ENCODE data around the gene KPTN.

The KPTN gene

DNA sequence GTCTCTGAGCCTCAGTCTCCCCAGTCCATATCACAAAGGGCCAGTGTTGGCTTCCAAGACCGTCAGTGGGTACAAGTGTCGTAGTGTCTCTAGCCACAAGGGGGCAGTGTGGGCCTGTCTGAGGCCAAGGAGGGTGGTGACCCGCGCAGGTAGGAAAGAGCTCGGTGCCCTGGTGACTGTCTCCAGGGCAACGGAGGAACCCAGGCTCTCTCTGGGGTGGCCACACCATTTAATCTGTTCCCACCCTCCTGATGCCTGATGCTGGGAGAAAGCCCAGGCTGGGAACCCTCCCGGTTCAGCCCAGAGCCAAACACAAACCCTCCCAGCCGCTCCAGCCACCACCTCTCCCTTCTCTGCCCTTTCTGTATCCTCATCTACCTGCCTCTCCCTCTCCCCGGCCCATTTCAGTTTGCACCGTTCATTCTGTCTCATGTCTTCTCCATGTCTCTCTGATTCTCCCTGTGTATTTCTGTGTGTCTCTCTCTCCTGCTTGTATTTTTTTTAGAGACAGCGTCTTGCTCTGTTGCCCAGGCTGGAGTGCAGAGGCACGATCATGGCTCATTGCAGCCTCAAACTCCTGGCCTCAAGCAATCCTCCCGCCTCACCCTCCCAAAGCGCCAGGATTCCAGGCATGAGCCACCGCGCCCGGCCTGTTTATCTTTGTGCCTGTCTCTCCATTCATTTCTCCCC is 47.2 kb downstream of the KPTN start:
- H3K27me3 ChIP-seq (replicated peaks; ENCODE audit: insufficient read depth, low read length), result peaks cover 64% of the 10 kb centered on the region
- H3K4me2 ChIP-seq (ENCODE audit: low read depth, low read length), result no peak overlapping the region
- H4K20me1 ChIP-seq (ENCODE audit: insufficient read depth, low read length), result no peaks in the 10 kb centered on the region
- H3K9me3 ChIP-seq (replicated peaks; ENCODE audit: insufficient read depth, low read length), result no peaks in the 10 kb centered on the region
- H3K27ac ChIP-seq (ENCODE audit: low read length), result no peak overlapping the region
- no peaks in the 10 kb centered on the region for H3K36me3 ChIP-seq (replicated peaks; ENCODE audit: insufficient read depth, low read length)
- H3K79me2 ChIP-seq (ENCODE audit: low read length), result no peaks in the 10 kb centered on the region
- H3K9me2 ChIP-seq (replicated peaks; ENCODE audit: insufficient read depth, low read length), result no peaks in the 10 kb centered on the region
- peaks cover 15% of the 10 kb centered on the region for H3K4me1 ChIP-seq (ENCODE audit: low read length)
- H2AFZ ChIP-seq (ENCODE audit: low read length), result no peak overlapping the region
- no peak overlapping the region for H3K9ac ChIP-seq (ENCODE audit: low read length)
- no peak overlapping the region for H3K4me3 ChIP-seq (ENCODE audit: low read length)
- TF ChIP-seq EZH2phosphoT487 (IDR thresholded peaks at IDR 0.05; ENCODE audit: low read length) (no peak), EZH2 (optimal IDR thresholded peaks at IDR 0.05; ENCODE audit: low read depth, low read length) (no peak)
- TF ChIP-seq, protein P1, sequence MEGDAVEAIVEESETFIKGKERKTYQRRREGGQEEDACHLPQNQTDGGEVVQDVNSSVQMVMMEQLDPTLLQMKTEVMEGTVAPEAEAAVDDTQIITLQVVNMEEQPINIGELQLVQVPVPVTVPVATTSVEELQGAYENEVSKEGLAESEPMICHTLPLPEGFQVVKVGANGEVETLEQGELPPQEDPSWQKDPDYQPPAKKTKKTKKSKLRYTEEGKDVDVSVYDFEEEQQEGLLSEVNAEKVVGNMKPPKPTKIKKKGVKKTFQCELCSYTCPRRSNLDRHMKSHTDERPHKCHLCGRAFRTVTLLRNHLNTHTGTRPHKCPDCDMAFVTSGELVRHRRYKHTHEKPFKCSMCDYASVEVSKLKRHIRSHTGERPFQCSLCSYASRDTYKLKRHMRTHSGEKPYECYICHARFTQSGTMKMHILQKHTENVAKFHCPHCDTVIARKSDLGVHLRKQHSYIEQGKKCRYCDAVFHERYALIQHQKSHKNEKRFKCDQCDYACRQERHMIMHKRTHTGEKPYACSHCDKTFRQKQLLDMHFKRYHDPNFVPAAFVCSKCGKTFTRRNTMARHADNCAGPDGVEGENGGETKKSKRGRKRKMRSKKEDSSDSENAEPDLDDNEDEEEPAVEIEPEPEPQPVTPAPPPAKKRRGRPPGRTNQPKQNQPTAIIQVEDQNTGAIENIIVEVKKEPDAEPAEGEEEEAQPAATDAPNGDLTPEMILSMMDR (IDR thresholded peaks at IDR 0.05; ENCODE audit: low read length), result peak; percentile 94
- H3F3A ChIP-seq (ENCODE audit: insufficient read depth, low read length), result peaks cover 12% of the 10 kb centered on the region
- peak; percentile 70 for DNase-seq

DNA sequence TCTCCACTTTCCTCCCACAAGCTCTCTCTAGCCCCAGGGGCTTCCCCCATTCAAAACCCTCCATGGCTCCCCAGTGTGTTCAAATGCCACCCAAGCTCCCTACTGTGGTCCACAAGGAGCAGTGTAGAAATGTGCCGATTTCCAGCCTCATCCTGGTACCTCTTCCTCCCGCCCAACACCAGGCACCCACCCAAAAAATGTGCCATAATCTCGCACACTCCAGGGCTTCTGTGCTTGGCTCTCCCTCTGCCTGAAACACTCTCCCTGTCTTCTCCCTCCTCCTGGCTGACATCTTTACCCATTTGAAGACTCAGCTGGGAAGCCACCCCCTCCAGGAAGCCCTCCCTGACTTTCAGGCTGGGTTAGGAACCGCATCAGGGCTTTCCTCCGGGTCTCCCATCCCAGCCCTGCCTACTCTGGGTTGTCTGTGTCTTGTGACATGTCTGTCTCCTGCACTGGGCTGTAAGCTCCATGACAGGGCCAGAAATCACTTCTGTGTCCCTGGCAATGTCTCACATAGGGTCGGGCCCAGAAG is 48.1 kb downstream of the KPTN start:
- H3K27me3 ChIP-seq (replicated peaks; ENCODE audit: insufficient read depth, low read length), result peaks cover 65% of the 10 kb centered on the region
- H3K4me2 ChIP-seq (ENCODE audit: low read depth, low read length), result peak overlapping the region; percentile 33; the same call in 1 of the 2 replicates
- H2AFZ ChIP-seq (ENCODE audit: low read length), result no peak overlapping the region
- no peak overlapping the region for H3K9ac ChIP-seq (ENCODE audit: low read length)
- TF ChIP-seq EZH2 (optimal IDR thresholded peaks at IDR 0.05; ENCODE audit: low read depth, low read length), result no peak
- TF ChIP-seq, protein P1 (IDR thresholded peaks at IDR 0.05; ENCODE audit: low read length), result no peak
- no peak for TF ChIP-seq EZH2phosphoT487 (IDR thresholded peaks at IDR 0.05; ENCODE audit: low read length)
- H3K9me2 ChIP-seq (replicated peaks; ENCODE audit: insufficient read depth, low read length), result no peaks in the 10 kb centered on the region
- H3K9me3 ChIP-seq (replicated peaks; ENCODE audit: insufficient read depth, low read length), result no peaks in the 10 kb centered on the region
- H3K27ac ChIP-seq (ENCODE audit: low read length), result no peak overlapping the region
- H4K20me1 ChIP-seq (ENCODE audit: insufficient read depth, low read length), result no peaks in the 10 kb centered on the region
- H3F3A ChIP-seq (ENCODE audit: insufficient read depth, low read length), result peaks cover 12% of the 10 kb centered on the region
- no peak overlapping the region for H3K4me3 ChIP-seq (ENCODE audit: low read length)
- H3K36me3 ChIP-seq (replicated peaks; ENCODE audit: insufficient read depth, low read length), result no peaks in the 10 kb centered on the region
- no peak for DNase-seq
- H3K79me2 ChIP-seq (ENCODE audit: low read length), result no peaks in the 10 kb centered on the region
- H3K4me1 ChIP-seq (ENCODE audit: low read length), result peaks cover 15% of the 10 kb centered on the region

DNA sequence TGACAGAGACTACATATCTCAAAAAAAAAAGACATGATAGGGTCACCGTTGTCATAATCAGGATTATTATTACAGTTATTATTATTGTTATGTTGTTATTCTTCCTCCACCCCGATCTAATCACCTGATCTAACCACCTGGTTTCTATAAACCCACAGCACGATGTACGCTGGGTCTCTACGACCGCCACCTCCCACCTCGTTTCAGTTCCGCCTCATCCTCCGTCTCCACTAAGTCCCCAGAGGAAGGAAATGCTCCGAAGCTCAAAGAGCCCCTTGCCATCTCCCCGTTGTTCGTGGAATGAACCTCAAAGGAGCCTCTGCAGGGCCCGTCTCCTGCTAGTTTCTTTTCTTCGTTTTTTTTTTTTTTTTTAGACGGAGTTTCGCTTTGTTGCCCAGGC is 48.8 kb downstream of the KPTN start:
- peaks cover 15% of the 10 kb centered on the region for H3K4me1 ChIP-seq (ENCODE audit: low read length)
- H3F3A ChIP-seq (ENCODE audit: insufficient read depth, low read length), result peaks cover 12% of the 10 kb centered on the region
- DNase-seq, result peak; percentile 62
- H3K27ac ChIP-seq (ENCODE audit: low read length), result no peak overlapping the region
- peak overlapping the region; percentile 38 for H3K4me3 ChIP-seq (ENCODE audit: low read length)
- no peaks in the 10 kb centered on the region for H3K9me2 ChIP-seq (replicated peaks; ENCODE audit: insufficient read depth, low read length)
- peak overlapping the region; percentile 42; the same call in 1 of the 2 replicates for H2AFZ ChIP-seq (ENCODE audit: low read length)
- H3K9ac ChIP-seq (ENCODE audit: low read length), result no peak overlapping the region; the same call in 1 of the 2 replicates
- no peaks in the 10 kb centered on the region for H3K79me2 ChIP-seq (ENCODE audit: low read length)
- no peaks in the 10 kb centered on the region for H3K36me3 ChIP-seq (replicated peaks; ENCODE audit: insufficient read depth, low read length)
- H3K9me3 ChIP-seq (replicated peaks; ENCODE audit: insufficient read depth, low read length), result no peaks in the 10 kb centered on the region
- peak overlapping the region; percentile 33; the same call in 1 of the 2 replicates for H3K4me2 ChIP-seq (ENCODE audit: low read depth, low read length)
- no peaks in the 10 kb centered on the region for H4K20me1 ChIP-seq (ENCODE audit: insufficient read depth, low read length)
- H3K27me3 ChIP-seq (replicated peaks; ENCODE audit: insufficient read depth, low read length), result peaks cover 65% of the 10 kb centered on the region
- TF ChIP-seq EZH2phosphoT487 (IDR thresholded peaks at IDR 0.05; ENCODE audit: low read length) (no peak), EZH2 (optimal IDR thresholded peaks at IDR 0.05; ENCODE audit: low read depth, low read length) (no peak)
- TF ChIP-seq, protein P1 (IDR thresholded peaks at IDR 0.05; ENCODE audit: low read length), result no peak

All from MM.1S (cell line).